Effector memory CD4-positive, alpha-beta T cell (primary cell): ENCODE data around the gene CPSF4.

ENCODE experiments used
- DNase-seq, 3 donors: peaks; one replicate each; pipeline ENCODE4 v3.0.0-alpha.2; 2020
- H3K27ac ChIP-seq: 2 replicates; pipeline ENCODE4 v1.7.0; 2013; ENCODE audit warnings: mild to moderate bottlenecking, low read length, moderate library complexity; ENCODE audit not compliant: insufficient read depth, poor library complexity, severe bottlenecking
- H3K27me3 ChIP-seq: replicated peaks from 2 replicates; pipeline ENCODE4 v1.7.0; 2013; ENCODE audit warnings: mild to moderate bottlenecking, low read length; ENCODE audit not compliant: insufficient read depth, control insufficient read depth, poor library complexity, severe bottlenecking
- H3K36me3 ChIP-seq: 2 replicates; pipeline ENCODE4 v1.7.0; 2013; ENCODE audit warnings: mild to moderate bottlenecking, low read length, moderate library complexity; ENCODE audit not compliant: control insufficient read depth, insufficient read depth
- H3K4me1 ChIP-seq: 2 replicates; pipeline ENCODE4 v1.7.0; 2013; ENCODE audit warnings: low read length, mild to moderate bottlenecking; ENCODE audit not compliant: control insufficient read depth, insufficient read depth, poor library complexity, severe bottlenecking
- H3K4me3 ChIP-seq: 2 replicates; pipeline ENCODE4 v1.7.0; 2013; ENCODE audit warnings: low read length, low read depth, mild to moderate bottlenecking; ENCODE audit not compliant: insufficient read depth, poor library complexity, severe bottlenecking
- H3K9me3 ChIP-seq: 2 replicates; pipeline ENCODE4 v1.7.0; 2013; ENCODE audit warnings: mild to moderate bottlenecking, low read length, moderate library complexity; ENCODE audit not compliant: control insufficient read depth

Gene CPSF4

DNA sequence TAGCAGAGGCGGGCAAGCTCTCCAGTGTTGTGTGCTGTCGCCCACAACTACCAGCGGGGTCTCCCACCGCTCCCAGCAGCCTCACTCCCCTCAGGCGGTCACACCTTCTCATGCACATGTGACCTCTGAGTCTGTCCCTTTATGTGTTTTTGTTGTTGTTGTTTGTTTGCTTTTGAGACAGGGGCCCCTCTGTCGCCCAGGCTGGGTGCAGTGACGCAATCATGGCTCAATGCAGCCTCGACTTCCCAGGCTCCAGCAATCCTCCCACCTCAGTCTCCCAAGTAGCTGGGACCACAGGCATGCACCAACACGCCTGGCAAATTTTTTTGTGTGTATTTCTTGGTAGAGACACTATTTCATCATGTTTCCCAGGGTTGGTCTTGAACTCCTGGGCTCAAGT lies 1.5 kb downstream of the CPSF4 start:
- Histone ChIP-seq H3K4me1 (peaks cover 9% of the 10 kb centered on the region), H3K9me3 (no peaks in the 10 kb centered on the region), H3K27ac (peak overlapping the region; percentile 15), H3K36me3 (peaks cover 7% of the 10 kb centered on the region), H3K27me3 (no peaks in the 10 kb centered on the region), H3K4me3 (peak overlapping the region; percentile 81)
- no peak for DNase-seq

DNA sequence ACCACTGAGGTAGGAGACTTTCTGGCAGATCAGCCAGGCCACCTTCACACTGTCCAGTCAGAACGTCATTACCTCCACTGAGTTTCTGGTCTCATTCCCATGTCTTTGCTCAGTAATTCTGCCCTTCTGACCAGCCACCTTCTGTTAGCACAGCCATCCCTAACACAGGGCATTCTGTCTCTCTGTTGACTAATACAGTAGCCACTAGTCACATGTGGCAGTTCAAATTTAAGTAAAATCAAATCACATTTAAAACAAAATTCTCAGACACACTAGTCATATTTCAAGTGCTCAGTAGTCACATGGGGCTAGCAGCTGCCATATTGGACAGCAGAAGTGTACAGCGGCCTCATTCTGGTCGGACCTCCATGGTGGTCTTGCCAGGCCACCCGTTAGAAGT lies 7.4 kb downstream of the CPSF4 start:
- no peaks in the 10 kb centered on the region for H3K4me1 ChIP-seq
- no peak overlapping the region for H3K27ac ChIP-seq
- no peak for DNase-seq
- H3K4me3 ChIP-seq, result no peak overlapping the region
- H3K27me3 ChIP-seq, result no peaks in the 10 kb centered on the region
- H3K36me3 ChIP-seq, result peaks cover 36% of the 10 kb centered on the region
- no peaks in the 10 kb centered on the region for H3K9me3 ChIP-seq

DNA sequence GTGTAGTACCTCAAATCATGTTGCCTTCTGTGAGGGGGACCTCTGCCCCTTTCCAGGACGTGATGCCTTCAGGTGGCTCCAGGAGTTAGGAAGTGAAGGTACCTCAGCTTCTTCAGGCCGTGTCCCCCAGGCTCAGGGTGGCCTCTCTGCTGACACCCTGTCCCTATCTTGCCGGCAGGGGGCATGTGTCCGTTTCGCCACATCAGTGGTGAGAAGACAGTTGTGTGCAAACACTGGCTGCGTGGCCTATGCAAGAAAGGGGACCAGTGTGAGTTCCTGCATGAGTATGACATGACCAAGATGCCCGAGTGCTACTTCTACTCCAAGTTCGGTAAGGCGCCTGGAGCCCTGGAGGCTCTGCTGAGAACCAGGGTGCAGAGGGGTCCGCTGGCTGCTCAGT lies 9.2 kb downstream of the CPSF4 start:
- Histone ChIP-seq H3K4me1 (no peaks in the 10 kb centered on the region), H3K27ac (no peak overlapping the region), H3K27me3 (no peaks in the 10 kb centered on the region), H3K9me3 (no peaks in the 10 kb centered on the region), H3K4me3 (no peak overlapping the region), H3K36me3 (peaks cover 46% of the 10 kb centered on the region)
- no peak for DNase-seq

DNA sequence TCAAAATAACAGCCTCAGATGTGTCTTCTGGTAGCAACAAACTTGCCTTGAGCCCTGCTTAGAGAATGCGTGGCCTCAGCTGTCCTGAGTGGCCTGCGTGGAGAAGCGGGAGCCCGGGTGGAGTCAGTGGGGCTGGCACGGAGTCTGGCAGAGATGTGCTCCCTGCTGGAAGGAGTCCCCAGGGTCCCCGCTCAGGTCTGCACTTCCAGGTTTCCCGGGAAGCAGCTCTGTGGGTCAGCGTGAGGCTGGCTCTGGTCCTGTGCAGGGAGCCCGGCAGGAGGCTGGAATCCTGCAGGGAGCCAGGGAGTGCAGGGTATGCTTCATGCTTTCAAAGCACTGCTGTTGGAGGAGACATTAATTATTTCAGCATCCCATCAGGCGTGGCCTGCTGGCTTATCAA lies 10.1 kb downstream of the CPSF4 start:
- Histone ChIP-seq H3K27me3 (no peaks in the 10 kb centered on the region), H3K4me1 (no peaks in the 10 kb centered on the region), H3K4me3 (no peak overlapping the region), H3K27ac (no peak overlapping the region), H3K9me3 (no peaks in the 10 kb centered on the region), H3K36me3 (peaks cover 54% of the 10 kb centered on the region)
- DNase-seq, result no peak

DNA sequence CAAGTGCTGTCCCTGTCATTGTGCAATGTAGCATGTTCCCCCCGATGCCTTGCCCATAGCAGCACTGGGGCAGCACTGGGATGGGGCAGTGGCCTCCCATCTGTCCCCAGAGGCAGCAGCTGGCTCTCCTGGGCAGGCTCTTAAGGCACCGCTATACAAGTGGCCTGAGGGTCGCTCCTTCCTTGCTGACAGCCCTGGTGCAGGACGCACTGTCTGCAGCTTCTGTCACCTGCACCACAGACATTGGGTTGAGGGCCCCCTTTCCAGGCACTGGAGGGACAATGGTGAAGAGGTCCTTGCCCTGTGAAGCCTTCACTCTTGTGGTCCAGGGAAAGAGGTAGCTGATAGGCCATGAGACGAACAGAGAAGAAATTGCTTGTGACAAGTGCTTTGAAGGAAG lies 10.6 kb downstream of the CPSF4 start:
- no peaks in the 10 kb centered on the region for H3K9me3 ChIP-seq
- no peaks in the 10 kb centered on the region for H3K27me3 ChIP-seq
- H3K4me1 ChIP-seq, result no peaks in the 10 kb centered on the region
- H3K36me3 ChIP-seq, result peaks cover 59% of the 10 kb centered on the region
- no peak overlapping the region for H3K4me3 ChIP-seq
- no peak for DNase-seq
- no peak overlapping the region for H3K27ac ChIP-seq

DNA sequence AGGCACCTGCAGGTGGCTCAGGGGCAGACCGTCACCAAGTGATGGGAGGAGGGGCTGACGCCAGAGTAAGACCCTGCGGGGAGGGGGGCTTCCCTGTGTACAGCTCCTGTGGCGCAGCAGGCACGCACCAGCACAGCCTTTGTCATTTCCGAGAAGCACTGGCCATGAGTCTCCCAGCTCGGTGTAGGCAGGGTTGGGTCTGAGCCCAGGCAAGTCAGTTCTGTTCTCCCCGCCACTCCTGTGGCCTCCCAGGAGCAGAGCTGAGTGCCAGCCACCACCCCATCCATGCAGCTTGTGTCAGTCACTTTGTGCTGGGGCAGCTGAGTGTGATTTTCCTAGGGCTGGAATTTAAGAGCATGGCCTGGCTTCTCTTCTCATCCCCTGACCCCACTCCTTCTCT lies 13.2 kb downstream of the CPSF4 start:
- Histone ChIP-seq H3K36me3 (peaks cover 73% of the 10 kb centered on the region), H3K4me3 (no peak overlapping the region)

DNA sequence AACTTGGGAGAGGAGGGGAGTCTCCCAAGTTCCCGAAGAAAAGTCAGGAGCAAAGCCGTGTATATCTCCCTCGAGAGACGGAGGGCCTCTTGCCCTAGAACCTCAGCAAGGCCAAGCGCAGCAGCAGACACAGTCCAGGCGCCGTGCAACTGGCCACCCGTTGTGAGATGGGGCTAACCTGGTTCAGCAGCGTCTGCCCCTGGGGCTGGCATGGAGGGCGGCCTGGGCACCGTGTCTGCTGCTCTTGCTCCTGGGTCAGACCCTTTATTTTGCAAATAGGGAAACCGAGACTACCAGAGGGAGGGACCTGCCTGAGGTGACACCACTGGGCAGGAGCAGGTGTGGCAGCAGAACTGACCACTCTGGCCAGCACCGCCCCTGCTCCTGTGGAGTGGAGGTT lies 13.8 kb downstream of the CPSF4 start:
- H3K27me3 ChIP-seq, result no peaks in the 10 kb centered on the region
- H3K4me3 ChIP-seq, result no peak overlapping the region
- no peak overlapping the region for H3K27ac ChIP-seq
- no peak for DNase-seq
- peaks cover 79% of the 10 kb centered on the region for H3K36me3 ChIP-seq
- H3K9me3 ChIP-seq, result no peaks in the 10 kb centered on the region
- no peaks in the 10 kb centered on the region for H3K4me1 ChIP-seq

More for the DNA sequence above, 13.2 kb downstream of the CPSF4 start:
- Histone ChIP-seq H3K9me3 (no peaks in the 10 kb centered on the region), H3K27me3 (no peaks in the 10 kb centered on the region), H3K4me1 (no peaks in the 10 kb centered on the region), H3K27ac (no peak overlapping the region)
- no peak for DNase-seq

DNA sequence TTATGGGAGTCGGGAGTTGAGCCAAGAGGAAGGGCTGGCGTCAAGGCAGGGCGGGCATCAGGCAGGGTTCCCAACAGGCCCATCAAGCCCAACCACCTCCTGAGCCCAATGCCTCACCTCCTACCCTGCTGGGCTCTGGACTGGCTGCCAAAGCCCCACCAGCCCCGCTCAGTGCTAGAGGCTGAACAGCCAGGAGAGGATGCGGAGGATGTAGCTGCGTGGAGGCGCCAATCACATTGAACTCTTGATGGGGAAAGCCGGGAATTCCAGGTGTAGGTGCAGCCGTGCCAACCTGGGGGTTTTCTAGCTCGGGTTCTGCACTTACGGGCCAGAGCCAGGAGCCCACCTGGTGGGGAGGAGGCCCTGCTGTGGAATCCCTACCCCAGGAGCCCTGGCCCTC lies 14.4 kb downstream of the CPSF4 start:
- Histone ChIP-seq H3K9me3 (no peaks in the 10 kb centered on the region), H3K27ac (no peak overlapping the region), H3K4me3 (no peak overlapping the region), H3K36me3 (peaks cover 85% of the 10 kb centered on the region), H3K27me3 (no peaks in the 10 kb centered on the region), H3K4me1 (no peaks in the 10 kb centered on the region)
- no peak for DNase-seq

DNA sequence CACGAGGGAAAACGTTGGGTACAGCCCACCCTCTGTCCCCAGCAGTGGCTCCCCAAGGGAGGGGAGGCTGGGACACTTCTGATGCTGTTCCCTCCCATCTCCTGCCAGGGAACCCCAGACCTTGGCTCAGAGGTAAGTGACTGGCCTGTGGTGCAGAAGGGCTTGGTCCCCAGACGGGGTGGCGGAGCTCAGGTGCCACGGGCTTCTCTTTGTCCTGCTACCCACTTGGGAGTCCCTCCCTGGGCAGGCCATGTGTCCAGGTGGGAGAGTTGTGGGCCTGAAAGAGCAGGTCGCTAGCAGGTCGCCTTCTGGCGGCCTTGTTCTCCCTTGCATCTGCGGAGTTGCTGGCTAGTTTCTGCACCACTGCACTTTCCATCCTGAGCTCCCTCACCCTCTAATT lies 17.1 kb downstream of the CPSF4 start:
- H3K4me1 ChIP-seq, result no peaks in the 10 kb centered on the region
- peaks cover 77% of the 10 kb centered on the region for H3K36me3 ChIP-seq
- no peak overlapping the region for H3K4me3 ChIP-seq
- DNase-seq, result no peak
- no peaks in the 10 kb centered on the region for H3K9me3 ChIP-seq
- H3K27ac ChIP-seq, result no peak overlapping the region
- H3K27me3 ChIP-seq, result no peaks in the 10 kb centered on the region

DNA sequence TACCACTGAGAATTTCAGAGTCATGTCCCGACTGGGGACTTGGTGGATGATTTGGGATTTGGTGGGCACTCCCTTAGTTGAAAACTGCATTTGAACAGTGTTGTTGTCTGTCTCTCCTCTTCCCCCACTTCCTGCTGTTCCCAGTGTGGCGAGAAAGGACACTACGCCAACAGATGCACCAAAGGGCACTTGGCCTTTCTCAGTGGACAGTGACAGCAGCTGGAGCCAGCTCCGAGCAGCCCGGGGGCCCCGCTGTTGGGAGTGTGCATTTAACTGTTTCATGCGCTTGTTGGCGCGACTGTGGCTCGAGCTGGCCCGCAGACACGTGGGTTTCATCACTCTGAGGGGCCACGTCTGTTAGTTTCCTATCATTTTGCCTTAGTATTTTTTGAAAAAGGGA lies 17.5 kb downstream of the CPSF4 start:
- no peaks in the 10 kb centered on the region for H3K4me1 ChIP-seq
- H3K9me3 ChIP-seq, result no peaks in the 10 kb centered on the region
- peaks cover 77% of the 10 kb centered on the region for H3K36me3 ChIP-seq
- no peak overlapping the region for H3K27ac ChIP-seq
- DNase-seq, result no peak
- no peak overlapping the region for H3K4me3 ChIP-seq
- no peaks in the 10 kb centered on the region for H3K27me3 ChIP-seq
